ENCODE measurements around the gene TAF5.

Gene TAF5

GRCh38 chr10:103394180-103394579 lies 26.4 kb downstream of the TAF5 start:
- Histone ChIP-seq H2BK15ac (ENCODE audit: low read length) (no peak overlapping the region), H3K18ac (ENCODE audit: low read length) (no peak overlapping the region), H2BK5ac (ENCODE audit: low read length) (no peak overlapping the region), H3K79me1 (ENCODE audit: low read depth, low read length) (peaks cover 8% of the 10 kb centered on the region), H3K27ac (replicated peaks; ENCODE audit: low read length) (no peak overlapping the region), H3K9me3 (replicated peaks in 1 of 2; ENCODE audit: control insufficient read depth in 2 of 2, insufficient read depth in 1 of 2, low read depth in 1 of 2, low read length in 2 of 2) (no peaks in the 10 kb centered on the region), H2BK12ac (ENCODE audit: low read length) (no peak overlapping the region), H3K36me3 (replicated peaks in 1 of 2; ENCODE audit: control insufficient read depth in 2 of 2, insufficient read depth in 2 of 2, low read length in 2 of 2) (peaks cover 7 to 62% of the 10 kb centered on the region in 2 donors), H3K4me3 (ENCODE audit: low read length in 2 of 2) (peak overlapping the region in 1 of 2 donors; percentile 18), H3K14ac (ENCODE audit: low read length) (no peak overlapping the region), H4K91ac (ENCODE audit: low read depth, low read length, poor library complexity) (no peak overlapping the region), H3K27me3 (ENCODE audit: control insufficient read depth in 3 of 3, insufficient read depth in 3 of 3, low read depth in 1 of 3, low read length in 3 of 3) (no peaks in the 10 kb centered on the region), H2AK5ac (ENCODE audit: low read depth, low read length) (no peak overlapping the region), H4K8ac (ENCODE audit: low read depth, low read length) (no peak overlapping the region), H3K9ac (ENCODE audit: low read depth, low read length, poor library complexity) (no peak overlapping the region), H3K23ac (ENCODE audit: low read depth, low read length, poor library complexity) (no peak overlapping the region), H3K4me2 (ENCODE audit: insufficient read depth, low read length, poor library complexity, severe bottlenecking) (no peak overlapping the region), H3K4me1 (ENCODE audit: control insufficient read depth in 2 of 2, insufficient read depth in 1 of 2, low read depth in 1 of 2, low read length in 2 of 2) (peaks cover 4 to 11% of the 10 kb centered on the region in 2 donors), H2AFZ (ENCODE audit: low read length) (no peak overlapping the region), H3K4ac (ENCODE audit: low read length) (no peak overlapping the region), H2BK120ac (ENCODE audit: low read depth, low read length) (no peak overlapping the region)
- WGBS, 2 donors (ENCODE audit: extremely low coverage in 2 of 2, insufficient read length in 2 of 2, insufficient replicate concordance in 1 of 2), result no CpG with 5 or more reads among the region's 14 CpGs
- DNase-seq (ENCODE audit: low spot score), result no peak

DNA sequence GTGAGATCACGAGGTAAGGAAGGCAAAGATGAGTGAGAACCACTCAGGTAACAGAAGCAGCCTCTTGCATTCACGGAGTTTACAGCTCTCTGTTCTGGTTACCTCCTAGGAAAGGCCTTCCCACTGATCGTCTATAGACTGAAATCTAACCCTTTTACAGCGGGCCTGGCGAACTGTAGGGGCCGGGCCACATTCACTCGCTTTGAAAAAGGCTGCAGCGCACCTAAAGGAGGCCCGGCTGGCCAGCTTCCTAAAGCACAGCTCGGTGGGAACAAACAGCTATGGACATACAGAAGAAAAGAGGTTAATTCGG lies 27.9 kb downstream of the TAF5 start:
- Histone ChIP-seq H3K27me3 (ENCODE audit: control insufficient read depth in 3 of 3, insufficient read depth in 3 of 3, low read depth in 1 of 3, low read length in 3 of 3) (no peaks in the 10 kb centered on the region), H2BK12ac (ENCODE audit: low read length) (no peak overlapping the region), H3K9ac (ENCODE audit: low read depth, low read length, poor library complexity) (peak overlapping the region; percentile 95), H3K36me3 (replicated peaks in 1 of 2; ENCODE audit: control insufficient read depth in 2 of 2, insufficient read depth in 2 of 2, low read length in 2 of 2) (peaks cover 13 to 64% of the 10 kb centered on the region in 2 donors), H4K8ac (ENCODE audit: low read depth, low read length) (no peak overlapping the region), H2AK5ac (ENCODE audit: low read depth, low read length) (no peak overlapping the region), H2BK120ac (ENCODE audit: low read depth, low read length) (no peak overlapping the region), H3K27ac (replicated peaks; ENCODE audit: low read length) (no peak overlapping the region), H3K4me2 (ENCODE audit: insufficient read depth, low read length, poor library complexity, severe bottlenecking) (peak overlapping the region; percentile 92), H3K23ac (ENCODE audit: low read depth, low read length, poor library complexity) (no peak overlapping the region), H3K18ac (ENCODE audit: low read length) (no peak overlapping the region), H2AFZ (ENCODE audit: low read length) (peak overlapping the region; percentile 83), H3K4me3 (ENCODE audit: low read length in 2 of 2) (peak overlapping the region; percentile 71 to 90), H2BK5ac (ENCODE audit: low read length) (peak overlapping the region; percentile 89), H2BK15ac (ENCODE audit: low read length) (no peak overlapping the region), H3K9me3 (replicated peaks in 1 of 2; ENCODE audit: control insufficient read depth in 2 of 2, insufficient read depth in 1 of 2, low read depth in 1 of 2, low read length in 2 of 2) (no peaks in the 10 kb centered on the region), H3K79me1 (ENCODE audit: low read depth, low read length) (peaks cover 8% of the 10 kb centered on the region), H4K91ac (ENCODE audit: low read depth, low read length, poor library complexity) (no peak overlapping the region), H3K4me1 (ENCODE audit: control insufficient read depth in 2 of 2, insufficient read depth in 1 of 2, low read depth in 1 of 2, low read length in 2 of 2) (peaks cover 4 to 11% of the 10 kb centered on the region in 2 donors), H3K4ac (ENCODE audit: low read length) (no peak overlapping the region), H3K14ac (ENCODE audit: low read length) (no peak overlapping the region)
- no CpG with 5 or more reads among the region's 11 CpGs for WGBS, 2 donors (ENCODE audit: extremely low coverage in 2 of 2, insufficient read length in 2 of 2, insufficient replicate concordance in 1 of 2)
- peak; percentile 2 for DNase-seq (ENCODE audit: low spot score)

GRCh38 chr10:103396067-103396788 lies 28.5 kb downstream of the TAF5 start, which contains the start of the genes ATP5MK and PDCD11:
Gene ATP5MK, minus strand, starts transcription at chr10:103396475. Its CDS starts 4,018 bp downstream, at chr10:103392457.
Gene PDCD11, plus strand, starts transcription at chr10:103396626. Its CDS starts 1,801 bp downstream, at chr10:103398427.
- Histone ChIP-seq H3K4me3 (ENCODE audit: low read length in 2 of 2) (peak within 1 kb of the TSS; percentile 71 to 90), H3K9ac (ENCODE audit: low read depth, low read length, poor library complexity) (peak within 1 kb of the TSS; percentile 99), H3K4ac (ENCODE audit: low read length) (no peak within 1 kb of the TSS), H3K79me1 (ENCODE audit: low read depth, low read length) (peaks cover 8% of the 10 kb centered on the region), H2AK5ac (ENCODE audit: low read depth, low read length) (peak within 1 kb of the TSS; percentile 48), H3K4me2 (ENCODE audit: insufficient read depth, low read length, poor library complexity, severe bottlenecking) (peak within 1 kb of the TSS; percentile 92), H2AFZ (ENCODE audit: low read length) (peak within 1 kb of the TSS; percentile 83), H2BK15ac (ENCODE audit: low read length) (no peak within 1 kb of the TSS), H2BK120ac (ENCODE audit: low read depth, low read length) (no peak within 1 kb of the TSS), H3K36me3 (replicated peaks in 1 of 2; ENCODE audit: control insufficient read depth in 2 of 2, insufficient read depth in 2 of 2, low read length in 2 of 2) (peaks cover 15 to 64% of the 10 kb centered on the region in 2 donors), H3K27ac (replicated peaks; ENCODE audit: low read length) (peak within 1 kb of the TSS; percentile 45), H3K27me3 (ENCODE audit: control insufficient read depth in 3 of 3, insufficient read depth in 3 of 3, low read depth in 1 of 3, low read length in 3 of 3) (no peaks in the 10 kb centered on the region), H4K91ac (ENCODE audit: low read depth, low read length, poor library complexity) (no peak within 1 kb of the TSS), H2BK12ac (ENCODE audit: low read length) (no peak within 1 kb of the TSS), H3K14ac (ENCODE audit: low read length) (no peak within 1 kb of the TSS), H4K8ac (ENCODE audit: low read depth, low read length) (no peak within 1 kb of the TSS), H2BK5ac (ENCODE audit: low read length) (peak within 1 kb of the TSS; percentile 89), H3K18ac (ENCODE audit: low read length) (peak within 1 kb of the TSS; percentile 95), H3K4me1 (ENCODE audit: control insufficient read depth in 2 of 2, insufficient read depth in 1 of 2, low read depth in 1 of 2, low read length in 2 of 2) (peaks cover 4 to 11% of the 10 kb centered on the region in 2 donors), H3K9me3 (replicated peaks in 1 of 2; ENCODE audit: control insufficient read depth in 2 of 2, insufficient read depth in 1 of 2, low read depth in 1 of 2, low read length in 2 of 2) (no peaks in the 10 kb centered on the region), H3K23ac (ENCODE audit: low read depth, low read length, poor library complexity) (peak within 1 kb of the TSS; percentile 90)
- no CpG with 5 or more reads among the region's 56 CpGs for WGBS, 2 donors (ENCODE audit: extremely low coverage in 2 of 2, insufficient read length in 2 of 2, insufficient replicate concordance in 1 of 2)
- peak; percentile 94 for DNase-seq (ENCODE audit: low spot score)

GRCh38 chr10:103396789-103397087 lies 29.0 kb downstream of the TAF5 start:
- Histone ChIP-seq H3K4me1 (ENCODE audit: control insufficient read depth in 2 of 2, insufficient read depth in 1 of 2, low read depth in 1 of 2, low read length in 2 of 2) (peaks cover 4 to 11% of the 10 kb centered on the region in 2 donors), H3K23ac (ENCODE audit: low read depth, low read length, poor library complexity) (peak overlapping the region; percentile 90), H3K36me3 (replicated peaks in 1 of 2; ENCODE audit: control insufficient read depth in 2 of 2, insufficient read depth in 2 of 2, low read length in 2 of 2) (peaks cover 14 to 64% of the 10 kb centered on the region in 2 donors), H2BK12ac (ENCODE audit: low read length) (no peak overlapping the region), H2AFZ (ENCODE audit: low read length) (peak overlapping the region; percentile 83), H3K18ac (ENCODE audit: low read length) (peak overlapping the region; percentile 95), H3K27ac (replicated peaks; ENCODE audit: low read length) (no peak overlapping the region), H3K4me3 (ENCODE audit: low read length in 2 of 2) (peak overlapping the region; percentile 71 to 89), H3K14ac (ENCODE audit: low read length) (no peak overlapping the region), H2BK5ac (ENCODE audit: low read length) (peak overlapping the region; percentile 89), H3K9ac (ENCODE audit: low read depth, low read length, poor library complexity) (peak overlapping the region; percentile 99), H2BK15ac (ENCODE audit: low read length) (no peak overlapping the region), H3K79me1 (ENCODE audit: low read depth, low read length) (peaks cover 8% of the 10 kb centered on the region), H4K91ac (ENCODE audit: low read depth, low read length, poor library complexity) (no peak overlapping the region), H2BK120ac (ENCODE audit: low read depth, low read length) (no peak overlapping the region), H3K4me2 (ENCODE audit: insufficient read depth, low read length, poor library complexity, severe bottlenecking) (peak overlapping the region; percentile 75), H3K4ac (ENCODE audit: low read length) (no peak overlapping the region), H2AK5ac (ENCODE audit: low read depth, low read length) (peak overlapping the region; percentile 48), H3K9me3 (replicated peaks in 1 of 2; ENCODE audit: control insufficient read depth in 2 of 2, insufficient read depth in 1 of 2, low read depth in 1 of 2, low read length in 2 of 2) (no peaks in the 10 kb centered on the region), H3K27me3 (ENCODE audit: control insufficient read depth in 3 of 3, insufficient read depth in 3 of 3, low read depth in 1 of 3, low read length in 3 of 3) (no peaks in the 10 kb centered on the region), H4K8ac (ENCODE audit: low read depth, low read length) (no peak overlapping the region)
- no peak for DNase-seq (ENCODE audit: low spot score)
- WGBS, 2 donors (ENCODE audit: extremely low coverage in 2 of 2, insufficient read length in 2 of 2, insufficient replicate concordance in 1 of 2), result no CpG with 5 or more reads among the region's 8 CpGs

All from neuronal stem cell (in vitro differentiated cells).